OCI-LY3 (cell line): Measurements from ENCODE around the gene MBP.

Experiments used
- H2AFZ ChIP-seq: fragments of 200-600, 300-600 bp; shearing (Covaris generic); 2 replicates; pipeline ENCODE4 v1.6.0; 2014; ENCODE audit warnings: antibody characterized with exemption, low read depth, low read length
- H3K27ac ChIP-seq: fragments of 200-600, 300-600 bp; sonication (generic); 2 replicates; pipeline ENCODE4 v1.5.1; 2014; ENCODE audit warnings: mild to moderate bottlenecking, low read length, moderate library complexity, mixed read lengths
- H3K27me3 ChIP-seq: fragments of 200-600, 300-600 bp; sonication (generic); 2 replicates; pipeline ENCODE4 v1.6.1; 2014; ENCODE audit warnings: low read depth, low read length, mixed read lengths
- H3K36me3 ChIP-seq: fragments of 200-600, 300-600 bp; sonication (generic); replicated peaks from 2 replicates; pipeline ENCODE3; 2014; ENCODE audit warnings: low read depth, low read length, mixed read lengths
- H3K4me1 ChIP-seq: fragments of 300-600, 200-600 bp; sonication (generic); 2 replicates; pipeline ENCODE4 v1.6.1; 2014; ENCODE audit warnings: low read length, mixed read lengths
- H3K4me2 ChIP-seq: fragments of 200-600, 300-600 bp; sonication (generic); 2 replicates; pipeline ENCODE4 v1.6.1; 2014; ENCODE audit warnings: low read length, mixed read lengths
- H3K4me3 ChIP-seq: fragments of 300-600, 200-600 bp; sonication (generic); 2 replicates; pipeline ENCODE4 v1.5.1; 2014; ENCODE audit warnings: antibody characterized with exemption, mild to moderate bottlenecking, low read length, moderate library complexity
- H3K79me2 ChIP-seq: fragments of 300-600, 200-600 bp; shearing (Covaris generic); 2 replicates; pipeline ENCODE4 v1.6.1; 2014; ENCODE audit warnings: mild to moderate bottlenecking, low read length, mixed read lengths
- H3K9ac ChIP-seq: fragments of 300-600, 200-600 bp; shearing (Covaris generic); 2 replicates; pipeline ENCODE4 v1.6.0; 2014; ENCODE audit warnings: mild to moderate bottlenecking, low read length, moderate library complexity
- H3K9me3 ChIP-seq: fragments of 200-600, 300-600 bp; shearing (Covaris generic); 2 replicates; pipeline ENCODE4 v1.6.1; 2014; ENCODE audit warnings: low read length, mixed read lengths; ENCODE audit not compliant: insufficient read depth
- H4K20me1 ChIP-seq: fragments of 200-600, 300-600 bp; sonication (generic); 2 replicates; pipeline ENCODE4 v1.6.1; 2016; ENCODE audit warnings: low read length, mixed read lengths; ENCODE audit not compliant: insufficient read depth
- CTCF ChIP-seq: fragments of 200-600, 300-600 bp; sonication (generic); IDR thresholded peaks from 2 replicates; pipeline ENCODE4 v1.5.1; 2014; ENCODE audit warnings: antibody characterized with exemption, low read length, low read depth
- EZH2phosphoT487 ChIP-seq: fragments of 200-600 bp; shearing (Covaris generic); IDR thresholded peaks from 2 replicates; pipeline ENCODE4 v1.6.1; 2018; ENCODE audit warnings: antibody characterized with exemption, mixed run types, low read depth

Gene MBP

GRCh38 chr18:77110400-77110799, 22.2 kb downstream of the MBP start:
- H3K4me3 ChIP-seq, result no peak overlapping the region
- H3K9me3 ChIP-seq, result no peaks in the 10 kb centered on the region
- peaks cover 33% of the 10 kb centered on the region for H3K36me3 ChIP-seq
- H3K4me2 ChIP-seq, result no peak overlapping the region
- TF ChIP-seq CTCF, result no peak
- no peak for TF ChIP-seq EZH2phosphoT487
- H3K27ac ChIP-seq, result no peak overlapping the region
- peaks cover 52% of the 10 kb centered on the region for H3K4me1 ChIP-seq
- H3K27me3 ChIP-seq, result no peaks in the 10 kb centered on the region
- H3K9ac ChIP-seq, result no peak overlapping the region
- H2AFZ ChIP-seq, result no peak overlapping the region
- peaks cover 42% of the 10 kb centered on the region for H3K79me2 ChIP-seq
- peaks cover 31% of the 10 kb centered on the region for H4K20me1 ChIP-seq

GRCh38 chr18:77109648-77110019, 22.9 kb downstream of the MBP start:
- Histone ChIP-seq H3K36me3 (peaks cover 31% of the 10 kb centered on the region), H3K27ac (no peak overlapping the region), H2AFZ (no peak overlapping the region), H3K27me3 (no peaks in the 10 kb centered on the region), H3K9ac (no peak overlapping the region), H3K9me3 (no peaks in the 10 kb centered on the region), H3K79me2 (peaks cover 35% of the 10 kb centered on the region), H3K4me3 (no peak overlapping the region), H3K4me1 (peaks cover 49% of the 10 kb centered on the region), H3K4me2 (no peak overlapping the region), H4K20me1 (peaks cover 23% of the 10 kb centered on the region)
- no peak for TF ChIP-seq CTCF
- no peak for TF ChIP-seq EZH2phosphoT487

- peak overlapping the region; percentile 7; the same call in 1 of the 2 replicates for H3K9ac ChIP-seq
- peak overlapping the region; percentile 55 for H3K27ac ChIP-seq
Observed at GRCh38 chr18:77108821-77109647, 23.5 kb downstream of the MBP start.

More at GRCh38 chr18:77108821-77109647, 23.5 kb downstream of the MBP start:
- no peak overlapping the region for H2AFZ ChIP-seq
- no peaks in the 10 kb centered on the region for H3K27me3 ChIP-seq
- peaks cover 17% of the 10 kb centered on the region for H4K20me1 ChIP-seq
- peaks cover 29% of the 10 kb centered on the region for H3K79me2 ChIP-seq
- peak overlapping the region; percentile 69 for H3K4me2 ChIP-seq
- peaks cover 48% of the 10 kb centered on the region for H3K4me1 ChIP-seq
- peaks cover 31% of the 10 kb centered on the region for H3K36me3 ChIP-seq
- peak overlapping the region; percentile 44 for H3K4me3 ChIP-seq
- no peak for TF ChIP-seq CTCF
- no peak for TF ChIP-seq EZH2phosphoT487
- H3K9me3 ChIP-seq, result no peaks in the 10 kb centered on the region
